GM18951 (cell line): ENCODE results near the gene TEDDM1.

Source experiments
- POLR2A ChIP-seq: IDR thresholded peaks from 4 replicates; pipeline ENCODE4 v1.6.1; 2011; ENCODE audit warnings: mild to moderate bottlenecking; ENCODE audit not compliant: insufficient read length, insufficient read depth; ENCODE audit errors: extremely low read depth
- in situ Hi-C: fragments of 300-500 bp; cut with MboI; formaldehyde crosslinking; loops from one replicate; pipeline ENCODE4 v1.12.0; 2022; ENCODE audit warnings: low sequenced_read_pairs, mixed read lengths, inconsistent platforms; ENCODE audit not compliant: unreplicated experiment

TEDDM1 gene

GRCh38 chr1:182426442-182427430 is 26.3 kb upstream of the TEDDM1 start:
- TF ChIP-seq POLR2A = no peak
- in situ Hi-C loops = no loop called here

GRCh38 chr1:182415789-182416188 is 15.3 kb upstream of the TEDDM1 start:
- in situ Hi-C loops = no loop called here
- TF ChIP-seq POLR2A = no peak

GRCh38 chr1:182413969-182414368 is 13.5 kb upstream of the TEDDM1 start:
- in situ Hi-C loops = no loop called here
- no peak for TF ChIP-seq POLR2A

- in situ Hi-C loops = no loop called here
- no peak for TF ChIP-seq POLR2A
Measured at GRCh38 chr1:182413486-182413885, 13.0 kb upstream of the TEDDM1 start.

- no peak for TF ChIP-seq POLR2A
- in situ Hi-C loops = no loop called here
Measured at GRCh38 chr1:182410620-182411273, 10.3 kb upstream of the TEDDM1 start.

- TF ChIP-seq POLR2A = no peak
- in situ Hi-C loops = no loop called here
Measured at GRCh38 chr1:182410138-182410537, 9.7 kb upstream of the TEDDM1 start.

GRCh38 chr1:182408435-182409075 is 8.1 kb upstream of the TEDDM1 start:
- in situ Hi-C loops = no loop called here

GRCh38 chr1:182407724-182408123 is 7.3 kb upstream of the TEDDM1 start:
- in situ Hi-C loops = no loop called here
- TF ChIP-seq POLR2A = no peak

More at GRCh38 chr1:182408435-182409075, 8.1 kb upstream of the TEDDM1 start:
- TF ChIP-seq POLR2A = no peak

GRCh38 chr1:182406012-182406411 is 5.5 kb upstream of the TEDDM1 start:
- in situ Hi-C loops = no loop called here

GRCh38 chr1:182405578-182405977 is 5.1 kb upstream of the TEDDM1 start:
- TF ChIP-seq POLR2A = no peak
- in situ Hi-C loops = no loop called here

More at GRCh38 chr1:182406012-182406411, 5.5 kb upstream of the TEDDM1 start:
- no peak for TF ChIP-seq POLR2A

- in situ Hi-C loops = no loop called here
- TF ChIP-seq POLR2A = no peak
Measured at GRCh38 chr1:182404781-182405180, 4.3 kb upstream of the TEDDM1 start.

- in situ Hi-C loops = loop anchor here (5.0 to 10.0 kb wide), 2 partner anchors 256 to 313 kb away; no protein-coding TSS in a partner anchor
- TF ChIP-seq POLR2A = no peak
Measured at GRCh38 chr1:182397653-182398393, 2.6 kb downstream of the TEDDM1 start.
